Activated CD4-positive, alpha-beta T cell treated with anti-CD3 and anti-CD28 coated beads, Interleukin-10, Interleukin-2, amounts not matched to agents 100 ng/mL and 50 ng/mL, durations not matched to agents 16 hours and 8 hours (primary cell): Measurements from ENCODE around the gene PLEKHG5.

Source experiments
- DNase-seq: peaks from one replicate; pipeline ENCODE4 v3.0.0-alpha.2; 2020

Gene PLEKHG5

GRCh38 chr1:6491480-6491962 is at the start of gene PLEKHG5:
TSS of gene PLEKHG5 (minus strand) at chr1:6491667. CDS start at chr1:6477571, 14,096 bp downstream.
- DNase-seq = no peak

GRCh38 chr1:6538956-6539355 is 47.5 kb upstream of the PLEKHG5 start:
- DNase-seq = no peak

- no peak for DNase-seq
These were observed 44.8 kb upstream of the PLEKHG5 start for GRCh38 chr1:6536291-6536690.

GRCh38 chr1:6535214-6535613 is 43.7 kb upstream of the PLEKHG5 start:
- DNase-seq = no peak

GRCh38 chr1:6534248-6534822 is 42.9 kb upstream of the PLEKHG5 start:
- DNase-seq = no peak

GRCh38 chr1:6531996-6532395 is 40.5 kb upstream of the PLEKHG5 start:
- no peak for DNase-seq

- no peak for DNase-seq
These were observed 39.2 kb upstream of the PLEKHG5 start for GRCh38 chr1:6530504-6531160.

- DNase-seq = no peak
These were observed 37.0 kb upstream of the PLEKHG5 start for GRCh38 chr1:6528492-6528891.

GRCh38 chr1:6526316-6526715 is 34.8 kb upstream of the PLEKHG5 start:
- DNase-seq = no peak

GRCh38 chr1:6523566-6523965 is 32.1 kb upstream of the PLEKHG5 start:
- peak; percentile 11 for DNase-seq

- DNase-seq = no peak
These were observed 30.1 kb upstream of the PLEKHG5 start for GRCh38 chr1:6521536-6521935.

GRCh38 chr1:6519935-6520671 is 28.6 kb upstream of the PLEKHG5 start:
- DNase-seq = no peak

- no peak for DNase-seq
These were observed 28.0 kb upstream of the PLEKHG5 start for GRCh38 chr1:6519491-6519934.

GRCh38 chr1:6517435-6517851 is 26.0 kb upstream of the PLEKHG5 start:
- DNase-seq = no peak

GRCh38 chr1:6515771-6516170 is 24.3 kb upstream of the PLEKHG5 start:
- no peak for DNase-seq

- no peak for DNase-seq
These were observed 21.9 kb upstream of the PLEKHG5 start for GRCh38 chr1:6513320-6513801.

- no peak for DNase-seq
These were observed 21.4 kb upstream of the PLEKHG5 start for GRCh38 chr1:6512908-6513280.

GRCh38 chr1:6512245-6512907 is 20.9 kb upstream of the PLEKHG5 start:
- DNase-seq = no peak

- no peak for DNase-seq
These were observed 20.2 kb upstream of the PLEKHG5 start for GRCh38 chr1:6511561-6512244.

- DNase-seq = no peak
These were observed 19.6 kb upstream of the PLEKHG5 start for GRCh38 chr1:6511056-6511455.

GRCh38 chr1:6510493-6510892 is 19.0 kb upstream of the PLEKHG5 start:
- DNase-seq = no peak

GRCh38 chr1:6509919-6510291 is 18.4 kb upstream of the PLEKHG5 start:
- DNase-seq = no peak
